Endodermal cell (in vitro differentiated cells): ENCODE measurements around the gene UNC50. TPM values are rescaled to one million over a fixed set of nuclear protein-coding genes. Genes with fewer than 3 reads are reported as not detected.
"Not testable (repeated sequence)": the region's sequence is repeated elsewhere in the genome, so short reads cannot be mapped to it uniquely, and the experiment has no call there.

Experiments
- DNase-seq: peaks from one replicate; pipeline ENCODE4 v3.0.0-alpha.2; 2017
- H3K27ac ChIP-seq: 2 replicates; pipeline ENCODE4 v1.5.1; 2013; ENCODE audit warnings: mild to moderate bottlenecking, low read depth, low read length, moderate library complexity
- H3K27me3 ChIP-seq: 2 replicates; pipeline ENCODE4 v1.6.1; 2013; ENCODE audit warnings: mild to moderate bottlenecking, low read length, moderate library complexity; ENCODE audit not compliant: insufficient read depth, control insufficient read depth, poor library complexity, severe bottlenecking
- H3K36me3 ChIP-seq: 2 replicates; pipeline ENCODE4 v1.7.0; 2013; ENCODE audit warnings: mild to moderate bottlenecking, low read length, moderate library complexity; ENCODE audit not compliant: control insufficient read depth, insufficient read depth
- H3K4me1 ChIP-seq: one replicate; pipeline ENCODE4 v1.7.0; 2013; ENCODE audit warnings: low read length; ENCODE audit not compliant: control insufficient read depth, insufficient read depth
- H3K4me3 ChIP-seq: 2 replicates; pipeline ENCODE4 v1.5.1; 2013; ENCODE audit warnings: mild to moderate bottlenecking, low read length, moderate library complexity
- H3K9ac ChIP-seq: 2 replicates; pipeline ENCODE4 v1.6.1; 2013; ENCODE audit warnings: mild to moderate bottlenecking, low read length, moderate library complexity; ENCODE audit not compliant: poor library complexity, severe bottlenecking; ENCODE audit errors: extremely low read depth
- H3K9me3 ChIP-seq: 2 replicates; pipeline ENCODE4 v1.6.1; 2013; ENCODE audit warnings: mild to moderate bottlenecking, low read length, moderate library complexity; ENCODE audit not compliant: control insufficient read depth
- H3K27ac Mint-ChIP-seq: 2 replicates; pipeline ENCODE4 v1.8.0; 2020; ENCODE audit warnings: mixed read lengths
- H3K27me3 Mint-ChIP-seq: 2 replicates; pipeline ENCODE4 v1.8.0; 2021; ENCODE audit warnings: mild to moderate bottlenecking, mixed read lengths; ENCODE audit not compliant: insufficient read depth
- H3K36me3 Mint-ChIP-seq: 2 replicates; pipeline ENCODE4 v1.8.0; 2020; ENCODE audit warnings: low read depth, mixed read lengths
- H3K4me1 Mint-ChIP-seq: 2 replicates; pipeline ENCODE4 v1.8.0; 2020; ENCODE audit warnings: mixed read lengths
- H3K4me3 Mint-ChIP-seq: 2 replicates; pipeline ENCODE4 v1.8.0; 2020; ENCODE audit warnings: mild to moderate bottlenecking, moderate library complexity, mixed read lengths
- H3K9me3 Mint-ChIP-seq: 2 replicates; pipeline ENCODE4 v1.8.0; 2020; ENCODE audit warnings: mild to moderate bottlenecking, mixed read lengths
- WGBS, 2 experiments: methylation state at CpG; one replicate each; pipeline versions ENCODE4 v1.1.5 to v1.1.7; 2013; ENCODE audit warnings: missing lambda C conversion rate in 2 of 2, mixed read lengths in 1 of 2; ENCODE audit not compliant: insufficient coverage in 1 of 2, insufficient read length in 1 of 2; 5-methylcytosine and 5-hydroxymethylcytosine counted together
- total RNA-seq, 2 donors: library from RNA; stranded (reverse); fragmentation: NEBNext Ultra II Directional in 1 of 2; extraction: Animal tissue kit (Norgen Biotek cat#: 25700) in 1 of 2; gene quantifications; 2 replicates in 1 of 2; 3 replicates in 1 of 2; pipeline ENCODE4 v1.2.1, GENCODE V29; 2021
- TF ChIP-seq, protein P1 (sequence below): fragments of 200-600 bp; sonication (generic); conservative IDR thresholded peaks from 2 replicates; pipeline ENCODE4 v1.5.0; 2021; ENCODE audit warnings: antibody characterized with exemption, mild to moderate bottlenecking

The UNC50 gene
- total RNA-seq, 2 donors from 2014 or later = 81.2 to 82.8 TPM

DNA sequence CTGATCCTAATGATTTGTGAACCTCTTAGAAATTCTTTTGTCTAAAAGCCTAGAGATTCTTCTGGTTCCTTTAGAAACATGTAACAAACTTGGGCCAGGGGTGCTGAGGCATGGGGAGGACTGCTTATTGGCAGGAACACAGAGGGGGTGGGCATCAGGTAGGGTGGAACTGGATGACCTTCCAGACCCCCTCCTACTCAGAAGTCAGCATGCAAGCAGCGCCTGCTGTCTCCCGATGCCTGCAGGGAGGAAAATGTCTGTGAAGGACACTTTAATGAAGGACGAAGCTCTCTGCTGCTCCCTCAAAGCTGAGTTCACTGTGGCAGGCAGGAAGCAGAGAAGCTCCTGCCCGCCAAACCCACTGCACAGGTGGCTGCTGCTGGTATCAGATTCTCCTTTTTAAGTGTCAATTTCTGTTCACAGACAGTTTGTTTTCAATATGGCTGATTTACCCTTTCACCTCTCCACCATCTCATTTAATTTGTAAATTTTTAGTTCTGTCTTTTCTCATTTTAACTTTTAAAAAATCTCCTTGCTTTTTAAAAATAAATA is 19.4 kb upstream of the UNC50 start:
- DNase-seq = peak; percentile 32
- no peak overlapping the region for H3K4me3 Mint-ChIP-seq
- TF ChIP-seq, protein P1, sequence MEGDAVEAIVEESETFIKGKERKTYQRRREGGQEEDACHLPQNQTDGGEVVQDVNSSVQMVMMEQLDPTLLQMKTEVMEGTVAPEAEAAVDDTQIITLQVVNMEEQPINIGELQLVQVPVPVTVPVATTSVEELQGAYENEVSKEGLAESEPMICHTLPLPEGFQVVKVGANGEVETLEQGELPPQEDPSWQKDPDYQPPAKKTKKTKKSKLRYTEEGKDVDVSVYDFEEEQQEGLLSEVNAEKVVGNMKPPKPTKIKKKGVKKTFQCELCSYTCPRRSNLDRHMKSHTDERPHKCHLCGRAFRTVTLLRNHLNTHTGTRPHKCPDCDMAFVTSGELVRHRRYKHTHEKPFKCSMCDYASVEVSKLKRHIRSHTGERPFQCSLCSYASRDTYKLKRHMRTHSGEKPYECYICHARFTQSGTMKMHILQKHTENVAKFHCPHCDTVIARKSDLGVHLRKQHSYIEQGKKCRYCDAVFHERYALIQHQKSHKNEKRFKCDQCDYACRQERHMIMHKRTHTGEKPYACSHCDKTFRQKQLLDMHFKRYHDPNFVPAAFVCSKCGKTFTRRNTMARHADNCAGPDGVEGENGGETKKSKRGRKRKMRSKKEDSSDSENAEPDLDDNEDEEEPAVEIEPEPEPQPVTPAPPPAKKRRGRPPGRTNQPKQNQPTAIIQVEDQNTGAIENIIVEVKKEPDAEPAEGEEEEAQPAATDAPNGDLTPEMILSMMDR = no peak
- WGBS, 2 experiments = 93 to 100% methylated on average over 3 to 4 of the region's 4 CpGs
- Histone ChIP-seq H3K36me3 (peaks cover 99% of the 10 kb centered on the region), H3K4me3 (no peak overlapping the region), H3K27ac (no peak overlapping the region), H3K9ac (no peak overlapping the region), H3K4me1 (peaks cover 5% of the 10 kb centered on the region), H3K9me3 (peaks cover 11% of the 10 kb centered on the region), H3K27me3 (no peaks in the 10 kb centered on the region)
- no peak overlapping the region for H3K27ac Mint-ChIP-seq
- peaks cover 7% of the 10 kb centered on the region for H3K9me3 Mint-ChIP-seq
- peaks cover 12% of the 10 kb centered on the region for H3K4me1 Mint-ChIP-seq
- peaks cover 59% of the 10 kb centered on the region for H3K36me3 Mint-ChIP-seq
- H3K27me3 Mint-ChIP-seq = no peaks in the 10 kb centered on the region

DNA sequence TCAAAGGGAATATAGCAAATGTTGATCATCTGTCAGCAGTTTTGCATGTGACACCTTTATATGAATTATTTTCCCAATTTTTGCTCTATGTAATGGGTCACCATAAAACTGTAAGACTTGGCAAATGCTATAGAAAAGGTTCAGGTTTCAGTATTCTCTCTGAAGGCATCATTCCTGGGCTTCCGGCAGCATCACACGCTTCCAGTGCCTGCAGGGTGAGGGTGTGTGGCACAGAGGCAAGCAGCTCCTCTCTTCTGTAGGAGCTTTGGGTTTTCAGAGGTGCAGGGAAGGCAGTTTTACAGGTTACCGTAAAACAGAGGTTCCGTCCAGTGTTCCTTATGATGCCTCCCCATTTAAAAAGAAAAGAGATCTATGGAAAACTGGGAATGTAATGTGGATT is 18.9 kb upstream of the UNC50 start:
- Histone ChIP-seq H3K9me3 (peaks cover 15% of the 10 kb centered on the region), H3K27ac (no peak overlapping the region), H3K36me3 (peaks cover 98% of the 10 kb centered on the region), H3K9ac (no peak overlapping the region), H3K4me3 (no peak overlapping the region), H3K27me3 (no peaks in the 10 kb centered on the region), H3K4me1 (no peaks in the 10 kb centered on the region)
- Mint-ChIP-seq H3K4me1 (peaks cover 8% of the 10 kb centered on the region), H3K27me3 (no peaks in the 10 kb centered on the region), H3K36me3 (peaks cover 63% of the 10 kb centered on the region), H3K9me3 (peaks cover 10% of the 10 kb centered on the region), H3K27ac (no peak overlapping the region), H3K4me3 (no peak overlapping the region)
- DNase-seq = peak; percentile 5
- TF ChIP-seq, protein P1 = no peak
- 85 to 97% methylated on average over 3 to 4 of the region's 4 CpGs for WGBS, 2 experiments

DNA sequence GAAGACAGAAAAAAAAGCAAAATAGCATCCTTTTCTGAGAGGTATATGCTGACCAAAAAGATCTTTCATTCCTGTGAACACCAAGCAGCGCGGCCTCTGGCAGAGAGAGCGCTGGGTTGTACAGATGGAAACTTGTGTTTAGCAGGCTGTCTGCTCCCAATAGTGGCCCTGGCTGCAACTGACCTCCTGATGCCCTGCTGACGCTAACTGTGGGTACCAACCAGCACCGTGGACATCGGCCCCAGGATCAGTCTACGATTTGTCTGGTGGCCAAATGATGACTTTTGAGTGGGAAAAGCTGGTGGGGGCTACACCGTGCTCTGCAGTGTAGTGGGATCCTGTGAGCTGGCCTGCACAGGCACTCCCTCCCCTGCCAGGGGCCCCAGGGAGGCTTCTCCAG is 15.8 kb upstream of the UNC50 start:
- DNase-seq = no peak
- peaks cover 86% of the 10 kb centered on the region for H3K36me3 ChIP-seq
- H3K9ac ChIP-seq = no peak overlapping the region
- H3K4me3 ChIP-seq = no peak overlapping the region
- Mint-ChIP-seq H3K9me3 (peaks cover 11% of the 10 kb centered on the region), H3K27me3 (no peaks in the 10 kb centered on the region), H3K27ac (no peak overlapping the region), H3K4me3 (no peak overlapping the region), H3K36me3 (peaks cover 70% of the 10 kb centered on the region), H3K4me1 (no peaks in the 10 kb centered on the region)
- TF ChIP-seq, protein P1 = no peak
- WGBS, 2 experiments = 96% methylated on average over 3 to 8 of the region's 8 CpGs
- peaks cover 15% of the 10 kb centered on the region for H3K9me3 ChIP-seq
- H3K4me1 ChIP-seq = no peaks in the 10 kb centered on the region
- no peaks in the 10 kb centered on the region for H3K27me3 ChIP-seq
- no peak overlapping the region for H3K27ac ChIP-seq

DNA sequence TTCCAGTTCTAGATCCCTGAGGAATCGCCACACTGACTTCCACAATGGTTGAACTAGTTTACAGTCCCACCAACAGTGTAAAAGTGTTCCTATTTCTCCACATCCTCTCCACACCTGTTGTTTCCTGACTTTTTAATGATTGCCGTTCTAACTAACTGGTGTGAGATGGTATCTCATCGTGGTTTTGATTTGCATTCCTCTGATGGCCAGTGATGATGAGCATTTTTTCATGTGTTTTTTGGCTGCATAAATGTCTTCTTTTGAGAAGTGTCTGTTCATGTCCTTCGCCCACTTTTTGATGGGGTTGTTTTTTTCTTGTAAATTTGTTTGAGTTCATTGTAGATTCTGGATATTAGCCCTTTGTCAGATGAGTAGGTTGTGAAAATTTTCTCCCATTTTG is 13.7 kb upstream of the UNC50 start:
- H3K27me3 ChIP-seq, H3K4me1 ChIP-seq, H3K27ac Mint-ChIP-seq, H3K4me3 Mint-ChIP-seq, H3K27me3 Mint-ChIP-seq, DNase-seq, H3K27ac ChIP-seq, H3K4me1 Mint-ChIP-seq, H3K9ac ChIP-seq, H3K4me3 ChIP-seq: not testable (repeated sequence)
- Mint-ChIP-seq H3K9me3 (peaks cover 11% of the 10 kb centered on the region), H3K36me3 (peaks cover 80% of the 10 kb centered on the region)
- 100% methylated on average over 1 of the region's 4 CpGs; no CpG with 5 or more reads in 1 of the 2 experiments for WGBS, 2 experiments
- Histone ChIP-seq H3K36me3 (peaks cover 82% of the 10 kb centered on the region), H3K9me3 (peaks cover 15% of the 10 kb centered on the region)
